ENCODE data around the gene MICAL1.
A peak's percentile ranks its signal among the peaks of the same experiment; 100 is the strongest.

MICAL1 gene, protein sequence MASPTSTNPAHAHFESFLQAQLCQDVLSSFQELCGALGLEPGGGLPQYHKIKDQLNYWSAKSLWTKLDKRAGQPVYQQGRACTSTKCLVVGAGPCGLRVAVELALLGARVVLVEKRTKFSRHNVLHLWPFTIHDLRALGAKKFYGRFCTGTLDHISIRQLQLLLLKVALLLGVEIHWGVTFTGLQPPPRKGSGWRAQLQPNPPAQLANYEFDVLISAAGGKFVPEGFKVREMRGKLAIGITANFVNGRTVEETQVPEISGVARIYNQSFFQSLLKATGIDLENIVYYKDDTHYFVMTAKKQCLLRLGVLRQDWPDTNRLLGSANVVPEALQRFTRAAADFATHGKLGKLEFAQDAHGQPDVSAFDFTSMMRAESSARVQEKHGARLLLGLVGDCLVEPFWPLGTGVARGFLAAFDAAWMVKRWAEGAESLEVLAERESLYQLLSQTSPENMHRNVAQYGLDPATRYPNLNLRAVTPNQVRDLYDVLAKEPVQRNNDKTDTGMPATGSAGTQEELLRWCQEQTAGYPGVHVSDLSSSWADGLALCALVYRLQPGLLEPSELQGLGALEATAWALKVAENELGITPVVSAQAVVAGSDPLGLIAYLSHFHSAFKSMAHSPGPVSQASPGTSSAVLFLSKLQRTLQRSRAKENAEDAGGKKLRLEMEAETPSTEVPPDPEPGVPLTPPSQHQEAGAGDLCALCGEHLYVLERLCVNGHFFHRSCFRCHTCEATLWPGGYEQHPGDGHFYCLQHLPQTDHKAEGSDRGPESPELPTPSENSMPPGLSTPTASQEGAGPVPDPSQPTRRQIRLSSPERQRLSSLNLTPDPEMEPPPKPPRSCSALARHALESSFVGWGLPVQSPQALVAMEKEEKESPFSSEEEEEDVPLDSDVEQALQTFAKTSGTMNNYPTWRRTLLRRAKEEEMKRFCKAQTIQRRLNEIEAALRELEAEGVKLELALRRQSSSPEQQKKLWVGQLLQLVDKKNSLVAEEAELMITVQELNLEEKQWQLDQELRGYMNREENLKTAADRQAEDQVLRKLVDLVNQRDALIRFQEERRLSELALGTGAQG

GRCh38 chr6:109455437-109456110, at the start of gene MICAL1:
MICAL1 (minus strand) TSS chr6:109455772; CDS start chr6:109454196, 1,576 bp downstream.
- no peak for DNase-seq (ENCODE audit: low read depth)

- DNase-seq (ENCODE audit: low read depth) = no peak
These were observed 48.0 kb upstream of the MICAL1 start for GRCh38 chr6:109503327-109504224.

DNA sequence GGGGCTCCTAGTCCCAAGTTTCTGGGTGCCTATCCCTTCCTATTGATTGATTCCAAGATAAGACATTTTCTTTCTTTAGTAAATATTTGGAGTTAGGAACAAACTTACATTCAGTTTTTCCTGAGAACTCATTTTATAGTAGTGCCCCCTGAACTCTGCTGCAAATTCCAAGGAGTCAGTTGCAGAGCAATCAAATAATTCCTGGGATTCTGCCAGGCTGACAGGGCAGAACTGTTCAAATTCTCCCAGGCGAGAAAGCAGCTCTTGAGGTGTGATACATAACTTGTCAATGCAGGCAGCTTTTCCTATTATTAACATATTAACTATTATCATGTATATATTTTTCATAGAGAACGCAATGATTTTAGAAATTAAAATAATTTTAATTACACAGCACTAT, 43.4 kb upstream of the MICAL1 start:
- DNase-seq (ENCODE audit: low read depth) = no peak

DNA sequence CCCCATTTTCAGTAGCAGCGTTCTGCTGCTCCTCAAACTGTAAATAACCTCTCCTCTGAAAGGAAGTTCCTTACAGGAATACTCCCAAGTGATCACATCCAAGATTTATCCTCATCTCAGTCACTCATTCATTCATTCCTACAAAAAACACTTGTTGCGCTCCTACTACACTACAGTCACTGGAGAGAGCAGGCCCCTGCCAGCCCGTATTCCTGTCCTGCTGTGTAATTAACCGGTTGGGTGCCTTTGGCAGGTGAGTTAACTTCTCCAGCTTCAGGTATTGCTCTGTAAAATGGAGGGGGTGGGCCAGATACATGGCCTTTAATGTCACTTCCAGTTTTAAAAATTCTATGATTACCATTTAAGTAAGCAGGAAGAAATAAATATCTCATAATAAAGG, 42.5 kb upstream of the MICAL1 start:
- no peak for DNase-seq (ENCODE audit: low read depth)

- DNase-seq (ENCODE audit: low read depth) = no peak
These were observed 40.6 kb upstream of the MICAL1 start for GRCh38 chr6:109496036-109496772.

DNA sequence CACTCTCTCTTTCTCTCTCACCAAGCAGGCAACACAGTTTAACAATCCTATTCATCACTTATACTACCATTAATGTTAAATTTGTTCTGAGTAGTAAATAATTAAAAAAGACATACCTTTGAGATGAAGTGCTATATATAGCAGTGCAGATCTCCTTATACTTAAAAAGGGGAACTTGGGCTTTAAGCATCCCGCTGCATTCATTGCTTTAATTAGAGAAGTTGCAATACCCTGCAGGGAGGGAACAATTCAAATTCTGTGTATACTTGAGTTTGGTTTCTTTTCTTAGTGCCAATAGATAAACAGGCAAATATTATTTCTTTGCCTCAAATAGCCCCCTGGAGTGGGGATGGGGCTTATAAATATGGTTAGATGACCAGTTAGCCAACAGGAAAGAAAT, 38.3 kb upstream of the MICAL1 start:
- no peak for DNase-seq (ENCODE audit: low read depth)

- no peak for DNase-seq (ENCODE audit: low read depth)
These were observed 35.8 kb upstream of the MICAL1 start for GRCh38 chr6:109491207-109491938.

DNA sequence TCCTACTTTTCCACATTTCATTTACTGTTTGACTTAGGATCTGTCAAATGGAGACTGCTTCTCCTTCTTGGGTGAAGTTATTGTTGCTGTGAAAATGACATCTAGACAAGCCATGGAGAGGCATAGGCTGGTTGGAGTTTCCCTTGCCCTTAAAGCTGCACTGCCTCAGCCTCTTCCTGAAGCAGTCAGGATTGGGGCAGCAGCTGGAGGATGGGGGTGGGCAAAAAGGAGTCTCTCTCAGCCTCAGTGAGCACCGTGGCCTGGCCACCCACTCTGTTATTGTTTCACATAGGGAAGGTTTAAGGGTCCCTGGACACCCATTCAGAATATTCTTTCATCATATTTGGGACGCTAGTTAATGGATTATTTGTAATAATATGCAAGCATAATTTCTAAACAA, 35.1 kb upstream of the MICAL1 start:
- no peak for DNase-seq (ENCODE audit: low read depth)

- no peak for DNase-seq (ENCODE audit: low read depth)
These were observed 32.4 kb upstream of the MICAL1 start for GRCh38 chr6:109488001-109488400.

DNA sequence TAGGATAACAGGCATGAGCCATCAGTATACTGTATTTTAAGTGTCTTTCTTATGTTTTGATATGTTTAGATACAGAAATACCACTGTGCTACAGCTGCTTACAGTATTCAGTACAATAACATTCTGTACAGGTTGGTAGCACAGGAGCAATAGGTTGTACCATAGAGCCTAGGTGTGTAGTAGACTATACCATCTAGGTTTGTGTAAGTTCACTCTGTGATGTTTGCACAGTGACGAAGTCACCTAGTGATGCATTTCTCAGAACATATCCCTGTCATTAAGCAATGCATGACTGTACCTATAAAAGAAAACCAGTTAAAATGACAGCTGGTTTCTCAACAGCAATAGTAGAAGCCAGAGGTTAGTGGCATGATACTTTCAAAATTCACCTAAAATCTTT, 30.5 kb upstream of the MICAL1 start:
- no peak for DNase-seq (ENCODE audit: low read depth)

DNA sequence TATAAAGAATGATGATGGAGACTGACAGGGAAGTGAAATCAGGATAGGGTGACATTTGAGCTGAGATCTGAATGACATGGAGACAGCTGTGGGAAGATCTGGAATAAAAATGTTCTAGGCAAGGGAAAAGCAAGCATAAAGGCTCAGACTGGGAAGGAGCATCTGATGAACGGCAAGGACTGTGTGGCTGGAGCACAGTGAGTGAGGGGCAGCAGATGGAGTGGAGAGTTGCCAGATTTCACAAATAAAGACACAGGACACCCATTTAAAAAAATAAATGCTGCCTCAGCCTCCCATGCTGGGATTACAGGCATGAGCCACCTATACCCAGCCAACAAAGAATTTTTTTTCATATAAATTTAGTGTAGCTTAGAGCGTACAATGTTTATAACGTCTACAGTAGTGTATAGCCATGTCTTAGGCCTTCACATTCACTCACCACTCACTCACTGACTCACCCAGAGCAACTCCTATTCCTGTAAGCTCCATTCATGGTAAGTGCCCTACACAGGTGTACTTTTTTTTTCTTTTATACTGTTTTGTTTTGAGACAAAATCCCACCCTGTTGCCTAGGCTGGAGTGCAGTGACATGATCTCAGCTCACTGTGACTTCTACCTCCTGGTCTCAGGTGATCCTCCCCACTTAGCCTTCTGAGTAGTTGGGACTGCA, 29.8 kb upstream of the MICAL1 start:
- no peak for DNase-seq (ENCODE audit: low read depth)

GRCh38 chr6:109484122-109484521, 28.6 kb upstream of the MICAL1 start:
- no peak for DNase-seq (ENCODE audit: low read depth)

DNA sequence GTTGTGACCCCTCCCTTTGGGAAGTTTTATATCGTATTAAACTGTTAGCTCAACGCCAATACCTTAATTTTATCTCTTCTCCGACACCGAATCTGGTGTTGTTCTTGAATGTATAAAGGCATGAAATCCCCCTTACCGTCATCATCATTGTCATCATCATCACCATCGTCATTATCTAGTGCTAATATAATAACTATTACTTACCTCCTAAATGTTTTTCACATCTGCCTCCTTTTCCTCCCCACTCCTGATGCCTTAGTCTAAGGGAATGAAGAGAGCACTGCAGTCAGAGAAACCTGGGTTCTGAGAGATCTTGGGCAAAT, 28.1 kb upstream of the MICAL1 start:
- no peak for DNase-seq (ENCODE audit: low read depth)

DNA sequence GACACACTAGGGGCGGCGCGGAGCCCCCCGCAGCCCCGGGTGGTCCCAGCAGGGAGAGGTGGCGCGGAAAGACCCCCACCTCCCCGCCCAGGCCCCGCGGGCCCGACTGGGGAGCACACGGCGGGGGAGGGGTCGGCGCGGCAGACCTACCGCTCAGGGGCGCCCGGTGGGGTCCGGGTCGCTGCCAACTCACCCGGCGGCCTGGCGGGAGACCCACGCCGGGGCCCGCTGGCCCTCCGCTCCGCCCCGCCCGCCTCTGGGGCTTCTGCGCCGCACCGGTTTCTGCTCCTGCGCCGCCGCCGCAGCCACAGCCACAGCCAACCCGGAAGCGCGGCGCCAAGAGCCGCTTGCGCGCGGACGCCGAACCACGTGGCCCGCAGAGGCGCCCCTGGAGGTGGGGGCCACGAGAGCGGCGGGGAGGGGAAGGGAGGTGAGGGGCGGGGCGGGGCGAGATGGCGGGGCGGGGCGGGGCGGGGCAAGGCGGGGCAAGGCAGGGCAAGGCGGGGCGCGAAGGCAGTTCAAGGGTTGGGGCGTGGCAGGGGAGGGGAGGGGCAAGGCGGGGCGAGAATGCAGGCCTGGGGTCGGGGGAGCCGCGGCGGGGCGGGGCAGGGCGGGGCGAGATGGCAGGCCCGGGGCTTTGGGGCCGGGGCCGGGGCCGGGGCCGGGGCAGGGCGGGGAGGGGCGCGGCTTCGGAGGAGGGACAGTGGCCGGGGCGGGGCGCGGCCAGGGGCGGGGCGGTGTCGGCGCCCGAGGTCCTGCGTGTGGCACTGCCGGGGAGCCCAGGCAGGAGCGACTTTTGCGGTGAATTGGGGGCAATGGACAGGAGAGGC, 27.5 kb upstream of the MICAL1 start, which contains the start of gene ZBTB24:
TSS of gene ZBTB24 (minus strand) at position 315 of the 830 bp plus-strand sequence. CDS start 1,193 bp downstream, outside the sequence.
- peak; percentile 36 for DNase-seq (ENCODE audit: low read depth)

DNA sequence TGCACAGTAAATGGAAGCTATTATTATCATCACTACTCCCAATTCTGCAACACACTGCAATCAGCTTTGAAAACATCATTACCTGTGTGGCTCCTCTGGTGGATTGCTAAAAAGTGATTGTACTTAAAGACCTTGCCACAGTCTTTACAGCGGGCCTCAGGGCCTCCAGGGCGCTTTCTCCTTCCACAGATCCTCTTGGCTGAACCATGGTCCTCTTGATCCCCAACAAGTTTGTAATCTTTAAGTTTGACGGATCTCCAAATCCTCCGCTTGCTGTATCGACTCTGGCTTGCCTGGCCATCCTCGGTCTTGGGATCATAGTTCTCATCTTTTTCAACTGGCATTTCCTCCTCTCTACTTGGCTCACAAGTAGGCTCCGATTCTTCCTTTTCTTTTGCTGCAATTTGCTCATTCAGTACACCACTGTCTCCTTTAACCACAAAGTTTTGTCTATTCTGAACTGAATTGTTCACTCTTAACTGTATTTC, 25.5 kb upstream of the MICAL1 start:
- no peak for DNase-seq (ENCODE audit: low read depth)

DNA sequence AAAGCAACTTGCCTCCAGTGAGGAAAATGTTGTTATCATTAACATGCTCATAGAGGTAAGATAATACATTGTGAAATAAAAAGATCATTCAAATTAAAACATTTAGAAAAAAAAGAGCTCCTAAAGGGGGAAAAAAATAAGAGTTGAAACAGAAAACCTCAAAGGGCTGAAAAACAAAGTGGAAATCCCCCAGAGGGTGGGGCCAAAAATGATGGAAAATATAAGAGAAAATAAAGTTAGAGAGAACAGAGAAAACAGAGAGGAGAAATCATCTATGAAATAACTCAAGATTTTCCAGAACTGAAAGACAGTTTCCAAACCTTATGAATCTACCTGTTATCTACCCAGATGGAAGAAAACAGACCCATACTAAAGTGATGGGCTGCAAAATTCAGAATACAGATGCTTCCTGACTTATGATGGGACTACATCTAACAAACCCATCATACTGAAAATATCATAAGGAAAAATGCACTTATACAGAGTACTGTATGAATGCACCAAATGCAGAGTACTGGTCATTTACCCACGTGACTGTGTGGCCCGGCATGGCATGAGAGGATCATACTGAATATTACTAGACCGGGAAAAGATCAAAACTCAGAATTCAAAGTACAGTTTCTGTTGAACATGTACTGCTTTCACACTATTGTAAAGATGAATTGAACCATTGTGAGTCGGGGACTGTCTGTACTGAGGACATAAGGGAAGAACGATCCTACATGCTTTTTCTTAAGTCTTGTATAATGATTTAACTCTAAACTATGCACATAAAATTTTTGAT, 23.5 kb upstream of the MICAL1 start:
- DNase-seq (ENCODE audit: low read depth) = no peak

DNA sequence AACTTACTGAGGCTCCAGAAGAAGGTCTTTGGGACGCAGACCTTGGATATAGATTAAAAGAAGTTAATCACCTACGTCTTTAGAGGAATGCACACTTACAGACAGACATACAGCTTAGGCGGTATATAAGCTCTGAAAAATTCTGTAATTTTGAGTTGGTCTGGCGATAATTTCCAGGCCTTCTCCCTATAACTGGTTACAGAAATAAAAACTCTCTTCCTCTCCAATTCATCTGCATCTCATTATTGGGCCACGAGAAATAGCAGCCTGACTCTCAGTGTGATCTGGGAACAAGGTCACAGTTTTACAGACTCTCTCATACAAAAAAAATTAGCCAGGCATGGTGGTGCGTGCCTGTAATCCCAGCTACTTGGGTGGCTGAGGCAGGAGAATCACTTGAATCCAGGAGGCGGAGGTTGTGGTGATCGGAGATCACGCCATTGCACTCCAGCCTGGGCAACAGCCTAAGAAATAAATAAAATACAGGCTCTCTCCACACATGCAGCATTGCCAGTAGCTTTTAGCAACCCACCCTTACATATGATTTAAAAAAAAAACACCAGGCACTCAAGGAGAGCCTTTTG, 22.7 kb upstream of the MICAL1 start:
- DNase-seq (ENCODE audit: low read depth) = no peak
